Myocyte (in vitro differentiated cells): ENCODE results near the gene DOK4. TPM values are rescaled to one million over a fixed set of nuclear protein-coding genes. Genes with fewer than 3 reads are reported as not detected.
"Not testable (repeated sequence)": the region's sequence is repeated elsewhere in the genome, so short reads cannot be mapped to it uniquely, and the experiment has no call there.

ENCODE experiments used
- DNase-seq: peaks from one replicate; pipeline ENCODE4 v3.0.0-alpha.2; 2012; ENCODE audit warnings: low read depth
- total RNA-seq: library from RNA; depleted of rRNA; stranded (reverse); fragments of >200 nt; gene quantifications from 2 replicates; pipeline ENCODE4 v1.2.3, GENCODE V29; 2014

Gene DOK4
- total RNA-seq, 1 donor from 2014 or later: 10.2 TPM

DNA sequence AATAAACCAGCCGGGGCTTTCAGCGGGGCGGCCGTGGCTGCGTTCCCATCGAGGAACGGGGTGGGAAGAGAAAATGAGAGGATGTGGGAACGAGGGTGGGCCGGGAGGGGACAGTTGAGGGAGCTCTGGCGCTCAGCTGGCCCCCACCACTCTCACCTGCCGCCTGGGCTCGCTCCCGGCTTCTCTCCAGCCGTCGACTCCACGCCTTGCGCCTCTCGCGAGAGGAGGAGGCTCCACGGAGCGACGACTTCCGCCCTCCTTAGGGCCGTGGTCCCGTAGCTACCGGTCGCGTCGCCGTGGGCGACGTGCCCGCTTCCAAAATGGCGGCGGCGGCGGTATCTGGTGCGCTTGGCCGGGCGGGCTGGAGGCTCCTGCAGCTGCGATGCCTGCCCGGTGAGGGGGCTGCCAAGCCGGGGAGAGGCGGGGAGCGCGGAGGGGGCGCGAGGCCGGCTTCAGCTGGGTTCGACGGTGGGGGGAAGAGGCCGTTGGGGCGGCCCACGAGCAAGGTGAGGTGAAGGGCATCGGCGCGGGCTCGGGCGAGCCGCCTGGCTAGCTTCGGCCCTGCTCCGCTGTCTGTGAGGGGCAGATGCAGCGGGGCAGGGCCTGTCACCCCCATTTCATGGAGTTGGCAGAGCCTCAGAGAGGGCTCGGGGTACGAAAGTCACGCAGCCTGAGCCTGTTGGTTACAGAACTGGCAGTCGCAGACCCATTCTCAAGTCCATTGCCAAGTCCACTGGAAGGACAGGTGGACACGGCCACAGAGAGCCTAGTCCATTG, 38.9 kb downstream of the DOK4 start, which contains the start of the genes CIAPIN1 and COQ9:
Gene CIAPIN1, minus strand, starts transcription at position 200 of the 777 bp plus-strand sequence. CDS start 6,457 bp downstream, outside the sequence.
Gene COQ9, plus strand, starts transcription at position 294 of the 777 bp plus-strand sequence. Its CDS starts 27 bp downstream, at position 321.
- peak; percentile 97 for DNase-seq

DNA sequence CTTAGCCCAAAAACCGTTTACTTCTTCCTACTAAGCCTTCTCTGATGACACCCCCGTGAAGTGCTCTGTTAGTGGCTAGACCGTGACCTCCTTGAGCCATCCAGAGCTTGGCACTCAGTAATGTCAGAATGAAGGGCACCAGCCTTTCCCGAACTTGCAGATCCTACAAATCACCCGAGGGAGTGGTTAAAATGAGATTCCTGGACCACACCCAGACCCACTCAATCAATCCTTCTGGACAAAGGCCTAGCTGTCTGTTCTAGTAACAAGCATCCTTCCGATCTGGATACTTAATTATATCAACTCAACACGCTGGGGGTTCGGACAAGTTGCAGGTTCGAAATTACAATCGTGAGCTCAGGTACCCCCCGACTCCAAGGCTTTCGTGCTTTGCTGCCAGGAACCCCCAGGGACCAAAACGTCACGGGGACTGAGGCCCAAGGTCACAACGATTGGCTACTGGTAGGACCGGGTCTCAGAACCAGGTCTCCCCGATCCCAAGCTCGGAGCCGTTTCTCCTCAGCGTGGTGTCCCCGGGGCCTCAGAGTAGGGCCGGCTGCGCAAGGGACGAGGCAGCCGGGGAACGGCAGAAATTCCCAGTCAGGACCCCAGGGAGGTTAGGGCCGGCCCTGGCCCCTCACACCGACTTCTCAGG, 39.6 kb downstream of the DOK4 start:
- peak; percentile 65 for DNase-seq

DNA sequence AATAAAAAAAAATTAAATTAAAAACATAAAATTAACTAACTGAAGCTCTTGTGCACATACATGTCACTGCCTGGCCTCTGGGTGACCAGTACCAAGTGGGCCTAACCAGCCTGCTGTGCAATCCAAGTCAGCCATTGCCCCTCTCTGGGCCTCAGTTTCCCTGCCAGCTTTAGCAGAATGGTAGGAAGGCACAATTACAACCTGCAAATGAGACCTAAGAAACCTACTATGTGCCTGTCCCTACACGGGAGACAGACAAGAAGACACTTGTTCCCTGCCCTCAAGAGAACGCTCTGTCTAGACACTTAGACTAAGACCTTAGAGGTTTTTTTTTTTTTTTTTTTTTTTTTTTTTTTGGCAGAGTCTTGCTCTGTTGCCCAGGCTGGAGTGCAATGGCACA, 40.8 kb downstream of the DOK4 start:
- no peak for DNase-seq

DNA sequence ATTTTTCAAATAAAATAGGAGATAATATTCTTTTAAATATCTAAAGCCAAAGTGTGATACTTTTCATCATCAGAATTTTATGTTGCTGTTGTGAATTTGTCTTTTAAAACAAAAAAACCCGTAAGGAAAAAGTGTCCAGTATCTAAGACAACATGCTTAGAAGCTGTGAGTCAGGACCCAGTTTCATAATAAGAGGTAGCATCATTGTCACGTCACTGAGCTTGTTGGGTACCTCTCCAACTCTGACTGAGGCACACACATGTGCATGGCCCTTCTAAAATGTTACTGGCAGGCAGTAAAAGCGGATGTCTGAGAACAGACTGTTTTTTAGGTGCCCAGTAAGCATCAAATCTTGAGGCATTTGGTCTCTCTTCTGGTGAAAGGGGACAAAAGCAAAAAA, 41.6 kb downstream of the DOK4 start:
- no peak for DNase-seq

DNA sequence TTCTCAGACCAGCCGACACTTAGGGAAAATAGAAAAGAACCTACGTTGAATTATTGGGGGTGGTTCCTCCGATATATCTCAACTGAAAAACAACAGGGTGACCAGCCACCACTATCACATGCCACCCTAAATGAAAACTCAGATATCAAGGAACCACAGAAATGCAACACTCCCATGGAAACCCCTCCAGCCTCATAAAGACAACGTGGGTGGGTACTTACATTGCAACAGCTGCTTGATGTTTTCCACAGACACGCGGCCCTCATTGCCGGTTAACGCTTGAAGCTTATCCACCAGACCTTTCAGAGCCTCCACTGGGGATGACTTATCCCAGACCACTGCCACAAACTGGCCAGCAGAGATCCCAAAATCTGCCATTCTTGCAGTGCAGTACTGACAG, 45.7 kb downstream of the DOK4 start:
- DNase-seq: peak; percentile 24

DNA sequence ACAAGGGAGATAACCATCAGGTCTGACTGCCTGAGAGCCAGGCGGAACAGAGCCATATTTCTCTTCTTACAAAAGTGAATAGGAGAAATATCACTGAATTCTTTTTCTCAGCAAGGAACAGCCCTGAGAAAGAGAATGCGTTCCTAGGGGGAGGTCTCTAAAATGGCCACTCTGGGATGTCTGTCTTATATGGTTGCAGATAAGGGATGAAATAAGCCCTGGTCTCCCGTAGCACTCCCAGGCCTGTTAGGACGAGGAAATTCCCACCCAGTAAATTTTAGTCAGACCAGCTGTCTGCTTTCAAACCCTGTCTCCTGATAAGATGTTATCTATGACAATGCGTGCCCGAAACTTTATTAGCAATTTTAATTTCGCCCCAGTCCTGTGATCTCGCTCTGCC, 46.3 kb downstream of the DOK4 start:
- DNase-seq: not testable (repeated sequence)

DNA sequence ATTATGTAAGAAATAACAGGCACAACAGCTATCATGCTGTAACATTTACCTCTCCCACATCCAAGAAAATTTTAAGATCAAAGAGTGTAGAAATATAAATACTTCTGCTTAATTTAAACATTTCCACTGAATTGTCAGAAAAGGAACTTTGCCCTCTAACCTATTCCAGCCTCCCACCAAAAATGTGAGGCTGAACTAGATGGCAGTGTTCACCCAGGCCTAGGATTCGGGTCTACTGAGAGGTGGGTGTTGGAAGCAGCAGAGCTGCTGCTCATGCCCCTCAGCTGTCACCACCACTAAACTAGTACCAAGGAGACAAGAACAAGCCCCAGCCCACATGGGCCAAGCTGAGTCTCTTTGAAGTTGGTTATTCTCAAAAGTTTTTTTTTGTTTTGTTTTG, 50.5 kb downstream of the DOK4 start:
- DNase-seq: no peak

DNA sequence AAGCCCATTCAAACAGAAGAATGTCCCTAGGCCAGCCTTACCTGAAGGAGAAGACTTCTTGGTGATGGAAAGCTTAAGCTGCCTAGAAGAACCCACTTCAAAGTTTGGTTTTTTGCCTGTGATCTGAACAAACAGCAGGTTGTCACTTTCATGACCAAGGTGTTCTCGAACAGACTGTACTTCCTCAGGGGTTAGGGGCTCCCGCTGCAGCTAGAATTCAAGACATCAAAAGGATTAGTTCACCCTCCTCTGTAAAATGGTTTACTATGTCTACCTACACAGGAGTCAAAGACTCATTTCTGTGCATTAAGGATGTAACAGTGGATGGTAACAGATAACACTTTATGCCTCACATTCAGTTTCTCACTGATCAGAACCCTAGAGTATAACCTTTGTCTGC, 52.3 kb downstream of the DOK4 start:
- no peak for DNase-seq

DNA sequence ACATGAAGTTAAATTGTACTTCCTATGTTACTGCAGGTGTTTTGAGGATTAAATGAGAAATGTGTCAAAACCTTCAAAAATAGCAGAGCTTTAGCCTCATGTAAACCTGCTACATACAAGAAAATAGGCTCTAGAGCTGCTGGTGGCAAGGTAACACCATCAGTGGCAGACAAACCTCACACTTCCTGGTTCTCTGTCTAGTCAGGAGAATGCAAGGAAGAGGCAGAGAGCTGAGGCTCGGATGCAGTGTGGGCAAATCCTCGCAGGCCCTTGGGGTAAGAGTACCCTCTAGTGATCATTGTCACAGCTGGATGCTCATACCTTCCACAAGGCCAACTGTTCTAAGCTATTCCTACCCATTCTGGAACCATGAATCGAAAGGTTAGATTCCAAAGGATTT, 53.3 kb downstream of the DOK4 start:
- DNase-seq: no peak

DNA sequence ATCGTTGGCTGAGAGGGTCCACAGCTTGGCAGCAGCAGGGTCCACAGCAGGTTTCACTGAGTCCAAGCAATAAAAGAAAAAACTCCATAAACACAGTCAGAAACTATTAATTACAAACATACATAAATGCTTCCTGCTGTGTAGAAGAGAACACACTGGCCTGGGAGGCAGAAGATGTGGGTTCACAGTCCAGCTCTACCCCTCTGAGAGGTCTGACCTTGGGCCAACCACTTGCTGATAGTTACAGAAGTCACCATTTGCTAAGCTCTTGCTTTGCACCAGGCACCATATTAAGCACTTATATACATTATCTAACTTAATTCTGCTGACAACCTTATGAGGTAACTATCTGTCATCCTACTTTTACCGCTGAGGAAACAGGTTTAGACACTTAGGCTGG, 53.8 kb downstream of the DOK4 start:
- no peak for DNase-seq

DNA sequence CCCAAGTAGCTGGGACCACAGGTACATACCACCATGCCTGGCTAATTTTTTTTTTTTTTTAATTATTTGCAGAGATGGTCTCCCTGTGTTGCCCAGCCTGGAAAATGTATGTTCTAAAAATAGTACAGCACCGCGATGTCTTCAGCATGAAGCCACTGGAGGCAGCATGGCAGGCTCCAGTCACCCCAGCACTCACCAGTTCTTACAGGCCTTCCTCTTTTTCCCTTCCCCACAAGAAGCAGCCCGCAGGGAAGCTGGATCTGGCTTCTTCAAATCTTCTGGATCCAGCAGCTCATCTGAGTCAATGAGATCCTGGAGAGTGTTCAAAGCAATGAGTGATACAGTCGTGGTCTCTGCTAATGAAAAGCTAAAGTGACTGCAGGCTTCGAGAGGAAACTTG, 55.3 kb downstream of the DOK4 start:
- DNase-seq: no peak

DNA sequence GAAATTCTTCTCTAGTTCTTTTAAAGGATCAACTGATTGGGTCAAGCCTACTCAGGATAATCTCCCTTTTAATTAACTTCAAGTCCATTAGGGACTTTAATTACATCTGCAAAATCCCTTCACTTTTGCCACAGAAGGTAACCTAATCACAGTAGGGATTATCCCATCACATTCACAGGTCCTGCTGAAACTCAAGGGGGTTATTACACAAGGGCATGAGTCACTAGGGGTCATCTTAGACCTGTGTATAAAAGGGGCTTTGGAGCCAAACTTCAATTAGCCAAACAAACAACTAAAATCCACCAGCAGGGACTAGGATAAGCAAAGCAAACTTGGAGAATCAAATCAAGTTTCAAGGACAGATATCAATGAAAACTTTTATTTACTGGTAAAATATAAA, 58.5 kb downstream of the DOK4 start:
- DNase-seq: no peak

DNA sequence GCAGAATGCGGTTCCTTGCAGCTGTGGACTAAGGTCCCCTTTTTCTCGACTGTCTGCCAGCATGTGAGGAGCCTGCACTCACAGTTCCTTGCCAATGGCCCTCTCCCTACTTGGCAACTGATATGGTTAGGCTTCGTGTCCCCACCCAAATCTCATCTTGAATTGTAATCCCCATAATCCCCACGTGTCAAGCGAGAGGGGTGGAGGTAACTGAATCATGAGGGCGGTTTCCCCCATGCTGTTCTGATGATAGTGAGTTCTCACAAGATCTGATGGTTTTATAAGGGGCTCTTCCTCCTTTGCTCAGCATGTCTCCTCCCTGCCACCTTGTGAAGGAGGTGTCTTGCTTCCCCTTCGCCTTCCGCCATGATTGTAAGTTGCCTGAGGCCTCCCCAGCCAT, 59.0 kb downstream of the DOK4 start:
- DNase-seq: no peak

DNA sequence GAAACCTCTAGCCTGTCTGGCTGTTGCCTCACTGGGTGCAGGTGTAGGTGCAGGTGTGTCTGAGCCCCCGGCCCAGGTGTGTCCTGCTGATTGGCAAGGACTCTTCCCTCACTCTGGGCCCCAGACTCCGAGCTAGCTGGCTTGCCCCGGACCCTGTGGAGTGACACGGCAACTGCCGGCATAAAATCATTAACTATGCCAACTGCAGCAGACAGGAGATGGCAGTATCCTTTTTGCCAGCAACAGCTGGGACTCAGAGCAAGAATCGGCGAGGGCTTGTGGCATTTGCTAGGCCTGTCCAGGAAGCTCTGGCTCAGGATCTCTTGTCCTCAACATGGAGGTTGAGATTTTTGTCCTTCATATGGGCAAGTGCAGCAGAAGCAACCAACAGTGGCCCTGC, 59.9 kb downstream of the DOK4 start:
- peak; percentile 70 for DNase-seq

DNA sequence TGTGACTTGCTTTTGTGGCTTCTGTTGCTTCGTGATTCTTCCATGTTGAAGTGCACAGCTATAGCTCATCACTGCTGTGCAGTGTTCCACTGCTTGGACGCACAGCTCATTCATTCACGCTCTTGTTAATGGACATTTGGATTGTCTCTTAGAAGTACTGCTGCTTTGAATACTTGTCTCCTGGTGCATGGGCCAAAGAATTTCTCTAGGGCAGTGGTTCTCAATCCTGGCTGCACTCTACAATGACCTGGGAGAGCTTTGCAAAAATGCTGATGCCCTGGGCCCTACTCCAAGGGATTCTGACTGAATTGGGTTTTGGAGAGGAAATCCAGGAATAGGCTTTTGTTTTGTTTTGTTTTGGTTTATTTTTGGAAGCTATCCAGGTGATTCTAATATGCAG, 61.7 kb downstream of the DOK4 start:
- no peak for DNase-seq

DNA sequence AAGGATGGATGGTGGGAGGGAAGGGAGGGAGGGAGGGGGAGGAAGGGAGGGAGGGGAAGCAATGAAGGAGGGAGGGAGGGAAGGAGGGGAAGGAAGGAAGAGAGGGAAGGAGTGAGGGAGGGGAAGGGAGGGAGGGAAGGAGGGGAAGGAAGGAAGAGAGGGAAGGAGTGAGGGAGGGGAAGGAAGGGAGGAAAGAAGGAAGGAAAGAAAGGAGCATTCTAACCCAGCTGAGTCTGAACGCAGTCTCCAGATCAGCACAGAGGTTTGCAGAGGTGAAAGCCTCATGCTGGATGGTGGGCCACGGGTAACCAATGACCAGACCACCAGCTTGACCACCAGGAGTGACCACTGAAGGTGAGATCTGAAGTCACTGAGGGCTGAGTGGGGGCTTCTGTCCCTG, 63.1 kb downstream of the DOK4 start:
- DNase-seq: no peak

DNA sequence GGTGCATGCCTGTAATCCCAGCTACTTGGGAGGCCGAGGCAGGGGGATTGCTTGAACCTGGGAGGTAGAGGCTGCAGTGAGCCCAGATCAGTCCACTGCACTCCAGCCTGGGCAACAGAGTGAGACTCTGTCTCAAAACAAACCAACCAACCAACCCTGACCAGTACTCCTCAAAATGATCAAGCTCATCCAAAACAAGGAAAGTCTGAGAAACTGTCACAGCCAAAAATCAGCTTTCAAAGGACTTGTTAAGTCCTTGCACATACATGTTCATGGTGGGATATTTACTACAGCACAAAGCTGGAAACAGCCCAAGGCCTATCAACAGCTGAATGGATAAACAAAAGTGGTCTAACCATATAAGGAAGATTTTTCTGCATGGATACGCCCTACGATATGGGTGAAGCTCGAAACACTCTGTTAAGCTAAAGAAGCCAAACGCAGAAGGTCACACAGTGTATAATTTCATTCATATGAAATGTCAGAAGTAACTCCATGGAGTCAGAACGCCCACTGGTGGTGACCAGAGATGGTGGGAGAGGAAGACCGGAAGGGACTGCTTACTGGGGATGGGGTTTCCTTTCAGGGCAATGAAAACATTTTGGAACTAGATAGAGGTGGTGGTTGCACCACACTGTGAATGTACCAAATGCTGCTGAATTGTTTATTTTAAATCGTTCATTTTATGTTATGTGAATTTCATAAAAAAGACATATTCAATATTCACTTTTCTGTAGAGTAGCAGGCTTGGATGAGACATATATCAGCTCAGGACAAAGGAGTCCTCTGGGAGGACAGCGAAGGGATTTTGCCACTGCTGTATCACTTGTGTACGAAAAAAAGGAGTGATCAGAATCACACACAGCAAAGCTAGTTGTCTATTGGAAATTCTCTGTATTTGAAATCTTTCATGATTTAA, 64.0 kb downstream of the DOK4 start:
- DNase-seq: peak; percentile 76
